Endometrium (tissue), 2 donors: ENCODE measurements around the gene TBX15.

Experiments used
- FAIRE-seq: peaks from 2 replicates; lab custom pipeline; 2012; peaks lifted over from hg19 to GRCh38; lab: Jason Lieb, UNC
- donor health status: control.
- donor health status: control.

Gene TBX15

DNA sequence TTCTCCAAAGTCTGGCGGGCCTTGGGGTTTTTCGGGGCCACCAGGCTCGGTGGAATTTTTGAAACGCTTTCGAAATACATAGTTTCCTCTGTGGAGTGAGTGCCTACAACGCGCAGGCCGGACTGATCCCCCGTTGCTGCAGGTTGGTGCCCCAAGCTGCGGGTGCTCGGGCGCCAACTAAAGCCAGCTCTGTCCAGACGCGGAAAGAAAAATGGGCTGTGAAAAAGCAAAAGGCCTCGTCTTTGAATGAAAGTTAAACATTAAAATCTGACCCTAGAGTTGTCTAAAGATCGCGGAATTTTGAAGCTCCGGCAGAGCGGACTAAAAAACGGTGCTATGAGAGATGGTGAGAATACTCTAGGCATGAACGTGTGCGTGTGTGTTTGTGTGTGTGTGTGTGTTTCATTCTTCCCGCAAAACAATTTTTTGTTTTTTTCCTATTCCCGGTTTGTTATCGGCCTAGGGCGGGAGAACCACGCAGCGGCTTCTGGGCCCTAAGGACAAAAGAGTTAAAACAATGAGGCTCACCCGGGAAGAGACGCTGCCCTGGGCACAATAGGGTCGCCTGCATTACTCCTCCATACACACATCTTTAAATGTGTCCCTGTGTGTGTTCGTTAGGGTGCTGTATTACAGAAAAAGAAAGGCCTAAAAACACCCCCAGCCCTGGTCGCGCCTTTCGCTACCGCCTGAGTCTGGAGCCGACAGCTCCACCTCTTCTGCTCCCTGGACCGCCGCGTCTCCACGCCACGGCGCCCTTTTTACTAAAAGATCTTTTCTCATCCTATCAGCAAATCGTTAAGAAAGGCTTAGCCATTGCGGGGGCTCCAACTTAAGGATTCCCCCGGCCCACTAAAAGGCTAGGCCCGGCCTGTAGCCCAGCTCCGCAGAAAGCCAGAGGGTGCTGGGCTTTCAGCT, 3.2 kb downstream of the TBX15 start:
- no peak for FAIRE-seq

- no peak for FAIRE-seq
Observed at GRCh38 chr1:118984086-118984721, 3.9 kb downstream of the TBX15 start.

- no peak for FAIRE-seq
Observed at GRCh38 chr1:118983558-118984041, 4.5 kb downstream of the TBX15 start.

GRCh38 chr1:118982821-118983557, 5.2 kb downstream of the TBX15 start:
- FAIRE-seq = no peak

DNA sequence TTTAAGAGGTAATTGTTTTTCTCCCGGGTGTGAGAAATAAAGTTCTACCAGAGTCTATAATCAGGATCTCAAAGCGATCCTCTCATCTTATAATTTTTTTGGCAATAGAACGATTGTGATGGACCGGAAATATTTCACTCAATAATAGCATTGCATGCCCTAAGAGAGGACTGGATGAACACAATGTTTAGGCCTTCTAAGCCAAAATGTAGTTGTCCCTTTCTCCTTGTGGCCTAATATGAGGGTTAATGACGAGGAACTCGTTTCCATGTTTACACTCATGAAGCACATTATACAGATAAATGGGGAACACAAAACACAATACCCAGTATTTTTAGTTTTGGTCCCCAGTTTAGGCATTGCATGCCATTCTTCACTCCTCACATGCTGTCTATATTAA, 5.9 kb downstream of the TBX15 start:
- no peak for FAIRE-seq

DNA sequence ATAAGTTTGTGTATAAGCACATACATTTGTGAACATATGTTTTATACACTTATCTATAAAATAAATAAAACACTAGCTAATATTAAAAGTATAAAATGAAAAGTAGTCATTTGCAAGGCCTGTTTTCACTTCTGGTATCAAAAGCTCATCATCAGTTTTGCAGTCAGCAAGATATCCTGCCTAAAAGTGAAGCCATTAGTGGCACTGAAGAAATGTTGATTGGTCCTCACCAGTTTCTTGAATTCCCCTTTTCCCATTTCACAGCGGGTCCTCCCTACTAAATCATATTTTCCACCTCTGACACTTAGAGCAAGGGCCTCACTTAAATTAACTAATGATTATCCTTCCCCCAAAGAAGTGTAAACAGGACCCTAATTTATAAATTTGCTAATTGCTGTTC, 6.7 kb downstream of the TBX15 start:
- no peak for FAIRE-seq

GRCh38 chr1:118979754-118980575, 8.2 kb downstream of the TBX15 start:
- FAIRE-seq = no peak

GRCh38 chr1:118978914-118979701, 9.0 kb downstream of the TBX15 start:
- no peak for FAIRE-seq

DNA sequence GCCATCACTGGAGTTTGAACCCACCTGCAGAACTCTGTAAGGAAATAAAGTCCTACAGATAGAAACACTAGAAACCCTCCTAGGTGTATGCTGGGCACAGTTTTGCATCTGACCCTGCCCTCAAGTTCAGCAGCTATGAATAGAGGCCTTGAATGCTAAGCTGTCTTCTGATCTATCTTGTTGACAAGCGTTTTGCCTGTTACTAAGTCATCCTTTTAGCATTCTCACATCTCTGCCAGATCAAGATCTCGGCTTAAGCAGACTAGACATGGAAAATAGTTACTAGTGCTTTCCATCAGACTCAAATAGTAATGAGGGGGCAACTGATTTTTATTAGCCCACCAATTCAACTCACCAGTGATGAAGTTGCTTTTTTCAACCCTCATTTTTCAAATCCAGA, 10.5 kb downstream of the TBX15 start:
- no peak for FAIRE-seq

GRCh38 chr1:118974661-118975060, 13.5 kb downstream of the TBX15 start:
- no peak for FAIRE-seq

- FAIRE-seq = no peak
Observed at GRCh38 chr1:118973531-118974137, 14.5 kb downstream of the TBX15 start.

GRCh38 chr1:118973032-118973431, 15.1 kb downstream of the TBX15 start:
- FAIRE-seq = no peak

- FAIRE-seq = no peak
Observed at GRCh38 chr1:118970451-118970850, 17.7 kb downstream of the TBX15 start.

- FAIRE-seq = no peak
Observed at GRCh38 chr1:118963456-118964430, 24.4 kb downstream of the TBX15 start.

- FAIRE-seq = no peak
Observed at GRCh38 chr1:118963138-118963455, 25.0 kb downstream of the TBX15 start.

GRCh38 chr1:118961156-118961555, 27.0 kb downstream of the TBX15 start:
- no peak for FAIRE-seq

GRCh38 chr1:118960567-118961136, 27.5 kb downstream of the TBX15 start:
- no peak for FAIRE-seq

- FAIRE-seq = no peak
Observed at GRCh38 chr1:118960026-118960561, 28.0 kb downstream of the TBX15 start.
